WERI-Rb-1 (cell line): ENCODE data around the gene NME9.

Experiments
- DNase-seq: peaks from one replicate; pipeline ENCODE4 v3.0.0-alpha.2; 2020
- H3K27ac ChIP-seq: fragments of 250-450 bp; sonication (Bioruptor Pico); 2 replicates; pipeline ENCODE4 v1.5.1; 2020; ENCODE audit warnings: mild to moderate bottlenecking, moderate library complexity
- H3K27me3 ChIP-seq: fragments of 250-450 bp; sonication (Bioruptor Pico); 2 replicates; pipeline ENCODE4 v1.5.1; 2021; ENCODE audit warnings: mild to moderate bottlenecking, low read depth, moderate library complexity; ENCODE audit not compliant: insufficient read depth, severe bottlenecking
- H3K36me3 ChIP-seq: fragments of 250-450 bp; sonication (Bioruptor Pico); 2 replicates; pipeline ENCODE4 v1.5.1; 2020; ENCODE audit warnings: mild to moderate bottlenecking, moderate library complexity
- H3K4me3 ChIP-seq: 2 replicates; pipeline ENCODE4 v1.5.1; 2011; ENCODE audit warnings: low read depth, mild to moderate bottlenecking, control low read depth, low read length
- H3K9me3 ChIP-seq: fragments of 250-450 bp; sonication (Bioruptor Pico); 2 replicates; pipeline ENCODE4 v1.5.1; 2021; ENCODE audit warnings: mild to moderate bottlenecking, moderate library complexity; ENCODE audit not compliant: severe bottlenecking
- CTCF ChIP-seq: IDR thresholded peaks from 2 replicates; pipeline ENCODE4 v1.5.1; 2011; ENCODE audit warnings: low read depth, mild to moderate bottlenecking, control low read depth, inconsistent platforms, low read length

Gene NME9

GRCh38 chr3:138284079-138284478, 45.6 kb downstream of the NME9 start:
- TF ChIP-seq CTCF: no peak
- Histone ChIP-seq H3K36me3 (peaks cover 33% of the 10 kb centered on the region), H3K27ac (no peak overlapping the region), H3K9me3 (no peaks in the 10 kb centered on the region), H3K4me3 (no peak overlapping the region), H3K27me3 (no peaks in the 10 kb centered on the region)
- no peak for DNase-seq

GRCh38 chr3:138282836-138283235, 46.8 kb downstream of the NME9 start:
- Histone ChIP-seq H3K9me3 (no peaks in the 10 kb centered on the region), H3K27me3 (no peaks in the 10 kb centered on the region), H3K4me3 (no peak overlapping the region), H3K27ac (no peak overlapping the region), H3K36me3 (peaks cover 28% of the 10 kb centered on the region)
- no peak for TF ChIP-seq CTCF
- DNase-seq: no peak

- Histone ChIP-seq H3K9me3 (no peaks in the 10 kb centered on the region), H3K27ac (no peak overlapping the region), H3K36me3 (peaks cover 20% of the 10 kb centered on the region; the same call in 1 of the 2 replicates), H3K4me3 (no peak overlapping the region), H3K27me3 (no peaks in the 10 kb centered on the region)
- no peak for TF ChIP-seq CTCF
- DNase-seq: no peak
Observed at GRCh38 chr3:138281561-138281960, 48.1 kb downstream of the NME9 start.

GRCh38 chr3:138271189-138271794, 58.4 kb downstream of the NME9 start:
- no peak for DNase-seq
- no peak overlapping the region for H3K4me3 ChIP-seq
- no peak for TF ChIP-seq CTCF
- no peaks in the 10 kb centered on the region for H3K9me3 ChIP-seq
- no peak overlapping the region for H3K27ac ChIP-seq
- H3K36me3 ChIP-seq: peaks cover 31% of the 10 kb centered on the region
- no peaks in the 10 kb centered on the region for H3K27me3 ChIP-seq

GRCh38 chr3:138270245-138270644, 59.4 kb downstream of the NME9 start:
- Histone ChIP-seq H3K27ac (no peak overlapping the region), H3K27me3 (no peaks in the 10 kb centered on the region), H3K4me3 (no peak overlapping the region), H3K36me3 (peaks cover 33% of the 10 kb centered on the region), H3K9me3 (no peaks in the 10 kb centered on the region)
- no peak for TF ChIP-seq CTCF
- no peak for DNase-seq

GRCh38 chr3:138267083-138267482, 62.6 kb downstream of the NME9 start:
- TF ChIP-seq CTCF: no peak
- no peak for DNase-seq
- H3K9me3 ChIP-seq: no peaks in the 10 kb centered on the region
- H3K27ac ChIP-seq: no peak overlapping the region
- no peaks in the 10 kb centered on the region for H3K27me3 ChIP-seq
- peaks cover 16% of the 10 kb centered on the region for H3K36me3 ChIP-seq
- H3K4me3 ChIP-seq: no peak overlapping the region
